NCI-H1105 treated with DMSO at 0.1 percent for 48 hours (cell line): ENCODE measurements around the gene COBL.

Source experiments
- DNase-seq: peaks from one replicate; lab custom pipeline; 2025; lab: John Stamatoyannopoulos, UW

The COBL gene

DNA sequence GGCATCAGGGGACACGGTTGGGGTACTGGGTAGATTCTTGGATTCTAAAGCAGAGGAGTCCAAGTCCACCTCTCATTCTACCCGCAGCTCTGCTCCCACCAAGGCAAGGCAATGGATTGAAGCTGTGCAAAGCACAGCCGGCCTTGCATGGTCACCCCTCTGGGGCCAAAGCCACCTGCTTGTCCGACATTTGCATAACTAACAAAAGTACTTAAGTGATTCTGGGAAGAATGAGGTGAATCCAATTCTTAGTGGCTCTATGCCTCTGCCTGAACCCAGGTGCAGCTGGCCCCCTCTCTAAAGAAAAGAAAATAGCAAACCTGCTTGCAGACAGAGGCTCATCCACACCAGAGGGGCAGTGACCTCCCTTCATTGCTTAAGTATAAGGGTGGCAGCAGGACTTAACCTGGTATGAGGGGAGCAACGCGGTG lies 10.7 kb upstream of the COBL start:
- DNase-seq: no peak

DNA sequence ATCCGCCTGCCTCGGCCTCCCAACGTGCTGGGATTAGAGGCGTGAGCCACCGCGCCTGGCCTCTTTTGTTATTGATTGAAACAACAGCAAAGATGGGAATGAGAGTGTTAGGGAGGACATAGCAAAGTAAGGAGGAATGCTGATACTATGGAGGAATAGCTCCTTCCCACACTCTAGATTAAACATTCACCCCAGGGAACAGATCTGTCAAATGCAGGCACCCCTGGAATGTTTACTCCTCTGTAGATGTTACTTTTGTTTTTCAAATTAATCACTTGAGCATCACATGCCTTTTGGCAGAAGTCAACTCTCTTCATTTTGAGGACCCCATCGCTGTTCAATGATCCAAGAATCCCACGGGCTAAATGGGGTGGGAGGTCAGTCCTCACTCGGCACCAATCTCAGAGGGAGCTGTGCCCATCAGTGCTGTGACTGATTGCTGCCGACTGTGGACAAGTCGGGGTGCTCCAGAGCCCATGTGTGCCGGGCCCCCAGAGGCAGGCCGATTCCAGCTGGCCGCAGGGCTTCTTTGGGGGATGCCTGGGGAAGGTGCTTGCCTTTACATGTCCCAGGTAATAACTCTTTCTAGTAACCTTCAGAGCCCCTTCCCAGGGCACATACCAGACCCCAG lies 10.2 kb upstream of the COBL start:
- no peak for DNase-seq

DNA sequence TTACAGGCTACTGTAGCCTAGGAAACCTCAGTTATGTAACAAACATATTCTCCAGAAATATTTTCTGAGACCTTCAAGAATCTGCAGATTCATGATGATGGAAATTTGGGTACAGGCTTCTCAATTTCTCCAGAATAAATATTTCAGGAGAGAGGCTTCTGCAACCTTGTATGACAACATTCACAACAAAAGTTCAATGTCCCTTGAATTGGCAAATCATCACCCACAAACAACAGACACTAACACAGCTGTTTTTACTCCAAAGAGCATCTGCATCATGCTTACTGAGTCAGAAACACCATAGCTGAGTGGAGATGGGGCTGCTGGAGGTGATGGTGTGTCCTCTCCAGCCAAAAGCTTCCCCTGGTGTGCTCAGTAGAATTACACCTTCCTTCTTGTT lies 9.3 kb upstream of the COBL start:
- DNase-seq: no peak

DNA sequence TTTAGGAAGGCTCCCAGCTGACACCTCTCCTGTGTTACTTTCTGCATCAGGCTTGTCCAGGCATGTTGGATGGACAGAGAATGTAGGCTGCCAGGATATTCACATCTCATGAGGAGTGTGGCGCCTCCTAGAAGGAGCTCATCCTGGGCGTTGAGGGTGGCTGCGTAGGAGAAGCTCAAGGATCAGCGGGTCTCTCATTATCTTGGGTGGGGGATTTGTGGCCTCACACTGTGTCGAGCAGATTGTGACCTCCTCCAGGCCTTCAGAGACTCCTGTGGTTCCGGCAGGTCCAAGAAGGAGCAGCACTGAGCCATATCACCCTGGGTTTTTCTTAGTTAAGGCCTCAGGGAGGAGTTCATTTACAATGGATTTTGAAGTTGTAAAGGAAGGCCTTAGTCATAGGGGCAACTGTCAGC lies 8.7 kb upstream of the COBL start:
- DNase-seq: no peak

DNA sequence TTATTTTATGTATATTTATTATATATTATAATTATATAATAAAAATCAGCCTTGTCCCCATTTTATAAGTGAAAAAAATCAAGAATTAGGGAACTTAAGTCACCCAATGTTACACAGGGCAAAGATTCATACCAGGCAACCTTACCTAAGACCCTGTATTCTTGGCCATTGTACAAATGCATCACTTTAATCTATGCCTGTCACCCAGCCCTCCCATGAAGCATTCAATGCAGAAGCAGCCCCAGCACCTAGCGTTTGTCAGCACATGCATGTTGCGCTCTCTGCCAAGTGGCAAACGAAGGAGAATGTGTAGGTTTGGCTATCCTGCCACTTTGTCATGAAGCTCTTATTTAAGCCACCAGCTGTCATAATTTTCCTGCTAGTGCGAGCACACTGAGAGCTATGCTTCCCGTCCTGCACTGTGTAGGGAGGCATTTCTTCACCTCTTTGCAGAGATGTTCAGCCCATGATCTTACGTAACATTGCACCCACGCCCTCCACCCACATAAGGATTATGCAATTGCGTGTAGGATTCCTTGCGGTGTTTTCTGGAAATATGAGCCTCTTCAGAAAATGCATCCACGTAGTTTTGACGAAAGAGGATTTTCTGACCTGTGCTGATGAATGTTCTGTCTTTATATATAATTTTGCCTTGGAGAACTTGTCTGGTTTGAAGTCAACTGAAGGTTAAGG lies 7.7 kb upstream of the COBL start:
- no peak for DNase-seq

DNA sequence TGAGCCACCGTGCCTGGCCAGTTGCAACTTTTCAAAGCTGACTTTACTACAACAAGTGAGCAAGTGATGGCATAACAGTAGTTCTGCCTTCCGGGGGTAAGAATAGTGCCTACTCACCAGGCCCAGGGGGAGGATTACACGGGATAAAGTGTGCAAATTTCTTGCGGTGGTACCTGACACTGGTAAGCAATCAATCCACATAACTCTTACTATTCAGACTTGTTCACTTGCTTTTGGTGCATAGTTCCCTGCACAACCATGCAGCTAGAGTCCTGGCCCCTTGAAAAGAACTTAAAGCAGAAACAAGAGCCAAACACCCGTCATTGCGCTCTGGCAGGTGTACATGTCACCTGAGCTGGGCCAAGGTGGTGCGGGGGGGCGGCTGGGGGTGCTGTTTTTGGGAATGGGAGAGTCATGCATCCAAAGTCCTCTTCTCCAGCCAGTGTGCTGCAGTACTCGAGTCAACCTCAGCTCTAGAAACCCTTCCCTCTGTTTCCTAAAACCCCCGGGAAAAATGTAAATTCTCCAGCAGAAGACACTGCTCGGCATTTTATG lies 5.4 kb upstream of the COBL start:
- no peak for DNase-seq

DNA sequence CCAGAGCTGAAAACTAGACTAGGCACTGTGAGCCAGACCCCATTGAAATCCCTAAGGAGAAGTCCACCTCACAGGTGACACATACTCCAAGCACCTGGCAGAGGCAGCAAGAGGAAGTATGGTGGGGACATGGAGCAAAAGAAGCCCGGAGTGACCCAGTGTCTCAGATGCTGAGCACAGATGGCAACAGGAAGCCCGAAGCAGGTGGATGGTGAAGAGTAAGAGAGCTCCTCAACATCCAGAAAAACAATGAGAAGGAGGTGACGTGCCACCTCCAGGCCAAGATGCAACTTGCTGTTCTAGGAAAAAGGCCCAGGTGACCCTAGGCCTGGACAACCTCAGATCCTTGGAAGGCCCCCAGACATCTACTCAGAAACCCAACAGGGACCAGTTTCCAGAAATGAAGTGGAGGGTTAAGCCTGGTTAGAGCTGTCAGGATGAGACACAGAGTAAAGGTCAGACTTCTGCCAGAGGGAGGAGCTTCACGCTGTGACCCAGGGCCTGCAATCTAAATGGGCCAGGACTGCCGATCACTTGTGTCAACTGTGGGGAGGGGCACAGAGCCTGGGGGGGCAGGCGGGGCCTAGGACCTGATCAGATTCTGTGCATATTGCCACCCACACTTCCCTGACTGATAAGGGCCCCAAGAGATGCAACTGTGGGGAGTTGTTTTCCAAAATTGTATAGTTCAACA lies 2.4 kb upstream of the COBL start:
- DNase-seq: no peak

DNA sequence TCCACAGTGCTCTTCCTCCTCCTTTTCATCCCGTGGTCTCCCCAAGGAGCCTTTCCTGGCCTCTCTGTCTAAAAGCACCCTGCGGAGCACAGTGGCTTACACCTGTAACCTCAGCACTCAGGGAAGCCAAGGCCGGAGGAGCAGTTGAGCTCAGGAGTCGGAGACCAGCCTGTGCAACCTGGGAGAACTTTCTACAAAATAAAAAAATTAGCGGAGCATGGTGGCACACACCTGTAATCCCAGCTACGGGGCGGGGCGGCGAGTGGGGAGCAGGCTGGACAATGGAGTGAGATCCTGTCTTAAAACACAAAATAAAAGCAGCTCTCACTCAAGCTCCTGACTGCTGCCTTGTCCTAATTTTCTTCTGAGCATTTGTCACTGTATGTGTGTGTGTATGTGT lies 1.4 kb upstream of the COBL start:
- DNase-seq: no peak

DNA sequence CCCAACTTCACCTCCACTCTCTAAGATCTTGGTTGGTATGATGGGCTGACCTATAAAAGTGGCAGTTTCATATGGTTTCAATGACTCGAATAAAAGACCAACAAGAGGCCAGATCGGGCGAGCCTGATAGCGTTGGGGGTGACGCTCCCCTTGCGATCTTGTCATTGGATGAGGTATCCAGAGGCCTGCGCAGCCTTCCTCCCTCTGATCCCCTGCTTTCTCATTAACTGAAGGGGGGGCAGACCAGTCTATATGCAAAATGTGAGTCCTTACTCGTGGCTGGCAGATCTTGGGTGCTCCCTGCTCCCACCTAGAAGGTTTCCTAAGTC lies 937 bp upstream of the COBL start:
- DNase-seq: no peak

DNA sequence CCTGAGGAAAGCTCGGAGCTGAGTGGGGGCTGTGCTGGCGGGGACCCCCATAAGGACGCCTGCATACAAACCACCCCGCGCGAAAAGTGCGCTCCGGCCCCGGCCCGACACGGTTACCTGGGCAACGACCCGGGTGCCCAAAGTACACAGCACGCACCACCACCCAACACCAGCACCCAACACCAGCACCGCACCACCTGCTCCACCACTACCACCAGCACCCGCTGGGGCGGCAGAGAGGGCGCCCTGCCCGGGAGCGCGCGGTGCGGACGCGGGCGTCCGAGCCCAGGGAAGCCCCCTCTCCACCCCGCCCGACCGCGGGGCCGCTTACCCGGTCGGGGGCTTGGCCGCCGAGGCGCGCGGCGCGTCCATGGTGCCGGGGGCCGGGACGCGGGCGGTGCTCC lies 345 bp downstream of the COBL start:
- DNase-seq: peak; percentile 36

DNA sequence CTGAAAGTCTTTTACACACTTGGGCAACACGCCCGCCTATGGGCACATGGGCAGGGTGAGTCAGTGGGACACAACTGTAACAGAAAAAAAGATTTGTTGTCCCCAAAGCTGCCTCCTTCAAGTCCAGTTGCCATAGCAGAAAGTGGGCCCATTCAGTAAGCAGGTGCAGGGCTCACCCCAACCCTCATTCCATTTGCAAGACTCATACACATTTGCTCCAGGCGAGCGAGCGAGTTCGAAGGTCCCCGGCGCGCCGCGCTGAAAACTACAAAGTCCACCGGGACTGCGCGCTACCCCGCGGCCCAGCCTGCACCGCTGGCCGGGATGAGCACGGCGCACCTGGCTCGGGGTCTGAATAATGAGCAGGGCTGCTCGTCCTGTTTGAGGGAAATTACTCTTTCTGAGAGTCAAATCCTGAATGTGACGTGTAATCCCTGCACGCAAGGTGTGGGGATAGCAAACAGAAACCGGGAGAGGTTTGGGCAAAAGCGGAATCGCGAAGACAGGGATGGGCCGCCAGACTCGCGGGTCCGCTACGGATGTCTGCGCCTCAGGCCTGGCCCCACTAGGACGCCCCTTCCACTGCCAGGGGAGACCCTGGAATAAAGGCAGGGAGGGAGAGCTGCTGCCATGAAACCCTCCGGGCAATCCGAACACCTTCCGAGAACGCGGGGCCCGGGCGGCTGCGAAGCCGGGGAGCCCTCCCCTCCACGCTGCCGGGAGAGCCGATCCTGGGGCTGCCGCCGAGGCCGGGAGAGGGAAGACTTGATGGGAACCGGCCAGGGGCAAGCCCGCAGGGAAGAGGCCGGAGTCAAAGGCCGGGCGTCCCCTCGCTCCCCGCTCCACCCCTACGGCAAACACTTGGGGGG lies 982 bp downstream of the COBL start:
- peak; percentile 50 for DNase-seq

DNA sequence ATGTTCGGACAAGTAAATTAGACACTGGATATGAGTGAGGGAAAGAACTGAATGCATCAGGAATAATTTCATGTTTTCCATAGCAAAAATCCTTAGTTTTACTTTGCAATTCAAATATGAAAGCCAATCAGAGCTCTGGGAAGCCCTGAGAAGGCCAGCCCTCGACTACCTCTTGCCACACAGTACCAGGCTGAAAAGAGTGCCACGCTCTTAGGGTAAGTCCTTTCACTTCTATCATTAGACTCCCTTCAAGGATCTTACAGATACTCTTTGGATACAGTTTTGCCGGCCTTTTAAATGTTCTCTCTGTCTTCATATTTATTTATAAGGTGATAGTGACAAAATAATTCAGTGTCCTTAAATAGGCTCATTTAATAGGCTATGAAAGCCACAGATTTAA lies 1.9 kb downstream of the COBL start:
- DNase-seq: no peak

DNA sequence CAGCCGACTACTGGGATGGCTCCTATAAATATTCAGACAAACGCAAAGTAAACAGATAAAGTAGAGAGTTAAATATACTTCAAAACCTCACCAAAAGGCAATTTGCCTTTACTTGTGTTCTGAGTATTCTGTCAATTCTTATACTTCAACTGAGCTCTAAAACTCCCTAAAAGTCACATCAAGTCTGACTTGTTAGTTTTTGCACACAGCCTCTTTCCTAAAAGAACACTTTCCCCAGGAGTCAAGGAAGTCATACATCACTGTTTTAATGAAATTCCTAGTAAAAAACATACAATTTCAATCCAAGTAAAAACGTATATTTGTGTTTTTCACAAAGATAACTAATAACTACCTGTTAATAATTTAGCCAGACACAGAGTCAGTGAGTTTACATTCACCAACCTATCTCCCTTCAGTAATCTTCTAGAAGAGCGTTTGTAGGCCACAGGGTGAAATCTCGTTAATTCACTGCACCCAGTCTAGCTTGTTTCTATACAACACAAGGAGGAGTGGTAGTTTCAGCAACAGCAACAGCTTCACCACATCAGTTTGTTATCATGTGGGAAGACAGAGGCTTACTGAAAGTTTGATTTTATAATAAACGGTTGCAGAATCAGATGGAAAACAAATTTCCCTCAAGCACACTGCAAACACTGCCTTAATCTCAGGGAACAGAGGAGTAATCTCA lies 2.7 kb downstream of the COBL start:
- no peak for DNase-seq

DNA sequence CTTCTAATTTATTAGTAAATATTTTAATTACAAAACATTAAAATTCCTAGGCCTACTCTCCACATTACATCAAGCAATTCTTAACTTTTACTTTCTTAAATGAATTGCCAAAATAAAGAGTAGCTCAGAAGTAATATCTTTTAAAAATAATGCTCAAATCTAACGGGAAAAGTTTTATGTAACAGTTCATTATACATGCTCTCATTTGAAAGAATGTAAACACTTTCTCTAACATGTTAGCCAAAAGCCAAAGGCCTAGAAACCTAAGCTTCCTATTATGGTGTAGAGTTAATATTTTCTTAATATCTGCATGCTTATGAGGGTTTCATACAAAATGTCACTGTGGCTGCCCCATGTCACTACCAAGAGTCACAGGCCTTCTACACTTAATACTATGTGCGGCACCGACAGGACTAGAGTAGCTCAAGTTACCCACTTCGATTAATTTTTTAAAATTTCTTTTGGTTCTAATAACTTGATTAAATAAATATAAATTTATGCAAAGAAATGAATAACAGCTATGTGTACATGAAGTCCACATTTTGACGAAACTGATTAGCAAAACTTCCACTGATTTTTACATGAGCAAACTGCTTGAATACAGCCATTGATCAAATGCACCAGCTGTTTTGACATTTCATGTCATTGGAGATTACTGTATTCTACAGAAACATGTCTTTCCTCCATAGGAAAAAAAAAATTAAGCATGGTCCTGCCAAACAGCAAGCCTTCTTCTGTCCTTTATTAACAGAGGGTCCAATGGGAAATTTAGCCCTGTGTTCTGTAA lies 3.5 kb downstream of the COBL start:
- DNase-seq: no peak

DNA sequence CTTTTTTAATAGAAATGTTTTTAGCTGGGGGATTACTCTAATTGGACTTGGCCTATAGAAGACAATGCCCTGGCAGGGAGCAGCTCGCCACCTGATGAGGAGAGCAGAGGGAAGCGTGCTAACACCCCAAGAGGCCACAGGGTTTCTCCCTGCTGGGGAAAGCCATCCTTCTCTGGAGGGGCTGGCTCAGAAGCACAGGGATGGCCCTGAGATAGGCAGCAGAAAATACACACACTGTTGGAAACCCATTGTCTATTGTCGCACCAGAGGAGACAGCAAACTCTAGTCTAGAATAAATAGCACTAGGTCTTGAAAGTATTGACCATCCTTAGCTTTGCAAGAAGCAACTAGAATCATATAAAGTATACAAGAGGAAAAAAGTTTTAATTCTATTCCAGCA lies 5.4 kb downstream of the COBL start:
- DNase-seq: no peak

DNA sequence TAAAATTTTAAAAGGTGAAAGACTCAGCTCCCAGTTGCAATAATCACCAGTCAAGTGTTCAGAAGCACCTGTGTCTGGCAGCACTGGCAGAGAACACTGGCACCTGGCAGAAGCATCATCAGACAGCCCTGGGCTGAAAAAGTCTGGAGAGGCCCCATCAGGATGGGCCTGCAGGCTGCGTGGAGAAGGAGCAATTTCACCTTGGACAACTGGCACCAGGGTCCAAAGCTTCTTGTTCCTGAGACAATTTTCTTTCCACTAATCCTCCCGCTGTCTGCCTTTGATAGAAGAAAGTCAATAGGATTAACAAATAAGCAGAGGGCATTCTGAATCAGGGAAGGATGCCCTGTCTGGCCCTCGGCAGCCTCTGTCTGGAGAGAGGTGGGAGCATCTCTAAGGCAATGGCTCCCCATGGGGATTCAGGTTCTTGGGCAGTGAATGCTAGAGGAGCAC lies 6.5 kb downstream of the COBL start:
- peak; percentile 55 for DNase-seq

DNA sequence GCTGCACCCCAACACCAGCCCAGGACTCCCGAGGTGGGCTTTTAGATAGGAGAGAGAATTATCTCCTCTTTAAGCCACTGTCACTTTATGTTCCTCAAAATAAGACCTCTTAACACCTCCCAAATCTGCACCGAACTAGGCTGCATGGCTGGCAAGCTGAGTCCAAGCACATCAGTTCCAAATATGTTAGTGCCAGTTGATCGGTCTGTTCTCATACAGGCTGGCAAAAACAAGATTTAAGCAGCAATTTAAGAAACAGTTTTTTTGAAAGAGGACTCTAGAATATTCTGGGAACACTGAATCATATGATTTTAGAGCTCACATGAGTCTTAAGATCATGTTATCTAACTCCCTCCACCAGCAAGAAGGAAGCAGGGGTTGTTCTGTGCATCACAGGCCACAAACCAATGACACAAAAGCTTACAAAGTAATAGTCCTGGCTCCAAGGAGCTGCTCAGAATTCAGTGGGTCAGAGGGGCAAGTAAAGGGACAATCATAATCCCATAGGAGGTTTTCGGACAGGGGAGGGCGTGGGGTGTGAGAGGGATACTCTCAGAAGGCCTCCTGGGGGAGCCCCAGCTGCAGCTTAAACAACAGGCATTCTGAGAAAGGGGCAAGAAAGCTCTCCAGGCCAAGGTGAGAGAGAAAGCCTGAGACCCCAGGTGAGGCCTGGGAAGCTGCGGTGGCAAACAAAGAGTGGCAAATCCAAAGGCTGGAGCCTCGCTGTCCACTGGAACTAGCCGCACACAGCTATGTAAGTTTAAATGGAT lies 7.1 kb downstream of the COBL start:
- DNase-seq: no peak

DNA sequence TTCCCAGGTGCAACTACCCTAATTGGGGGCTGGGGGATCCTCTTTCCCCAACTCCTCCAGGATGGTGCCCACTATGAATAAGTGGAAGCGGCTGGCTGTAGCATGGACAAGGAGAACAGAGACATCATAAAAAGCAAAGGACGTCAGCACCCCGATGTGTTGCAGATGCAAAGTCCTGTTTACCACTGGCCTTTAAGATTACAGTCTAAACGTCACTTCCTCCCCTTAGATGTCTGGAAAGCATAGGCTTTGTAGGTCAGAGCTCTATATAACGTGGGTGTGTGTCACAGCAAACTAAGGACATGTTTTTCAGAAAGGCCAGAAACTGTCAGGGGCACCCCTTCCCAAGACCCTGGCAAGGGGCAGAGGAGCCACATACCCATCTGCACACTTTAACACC lies 7.9 kb downstream of the COBL start:
- no peak for DNase-seq

DNA sequence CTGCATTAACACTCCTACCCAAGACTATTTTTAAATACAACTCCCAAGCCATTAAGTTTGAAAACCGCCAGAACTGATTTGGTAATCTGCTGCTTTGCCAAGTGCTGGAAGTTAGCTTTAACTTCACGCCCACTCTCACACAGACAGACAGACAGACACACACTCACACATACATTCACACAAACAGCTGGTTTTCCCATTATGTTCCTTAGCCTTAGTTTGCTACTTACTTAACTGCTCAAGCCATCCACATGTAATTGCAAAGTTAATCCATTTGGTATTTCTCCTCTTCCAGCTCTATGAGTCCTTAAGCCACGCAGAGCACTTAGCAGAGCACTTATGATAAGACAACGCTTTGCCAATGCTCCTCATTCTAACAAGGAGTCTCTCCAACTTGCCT lies 8.3 kb downstream of the COBL start:
- no peak for DNase-seq

DNA sequence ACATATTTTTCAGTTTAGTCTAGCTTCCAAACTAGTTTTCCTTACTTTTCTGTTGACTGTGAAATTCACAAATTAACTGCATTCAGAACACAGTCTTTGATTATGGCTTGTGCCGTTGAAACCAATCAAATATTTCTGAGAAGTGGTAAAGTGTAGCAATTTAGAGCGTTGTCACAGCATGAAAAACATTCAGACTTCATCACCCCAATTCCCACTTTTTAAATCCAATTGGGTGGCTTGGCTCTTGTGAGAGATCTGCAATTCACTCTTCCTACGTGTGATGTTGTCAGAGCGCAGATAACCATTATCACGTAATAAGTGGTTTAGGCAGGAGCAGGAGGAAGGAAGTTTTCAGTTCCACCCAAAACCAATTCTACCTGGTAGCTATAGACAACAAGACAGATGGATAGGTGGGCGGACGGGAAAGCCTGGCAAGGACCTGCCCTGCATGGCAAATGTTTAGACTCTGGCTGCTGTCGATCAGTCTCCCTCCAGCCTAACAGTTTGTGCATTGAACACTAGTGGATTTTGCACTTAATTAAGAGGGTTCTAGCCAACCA lies 8.9 kb downstream of the COBL start:
- DNase-seq: no peak
